Kidney (tissue), 14 donors: ENCODE data around the gene CHST1. TPM values are rescaled to one million over a fixed set of nuclear protein-coding genes. Genes with fewer than 3 reads are reported as not detected.

Experiments
- DNase-seq, 5 donors: peaks; one replicate each; pipeline ENCODE4 v3.0.0-alpha.2; 2013 to 2020
- FAIRE-seq: peaks from 2 replicates; lab custom pipeline; 2012; peaks lifted over from hg19 to GRCh38; lab: Jason Lieb, UNC
- H3K27ac ChIP-seq, 2 donors: one replicate each; pipeline ENCODE4 v1.7.0; 2013; ENCODE audit warnings: low read depth in 2 of 2, low read length in 2 of 2, inconsistent platforms in 1 of 2
- H3K27me3 ChIP-seq: one replicate; pipeline ENCODE4 v1.7.1; 2013; ENCODE audit warnings: low read length, inconsistent platforms; ENCODE audit not compliant: control insufficient read depth, insufficient read depth
- H3K36me3 ChIP-seq, 3 donors: one replicate each; pipeline versions ENCODE4 v1.7.0 to v1.7.1; 2013; ENCODE audit warnings: low read length in 3 of 3, control low read depth in 1 of 3, inconsistent platforms in 1 of 3; ENCODE audit not compliant: insufficient read depth in 3 of 3, control insufficient read depth in 2 of 3
- H3K4me1 ChIP-seq, 3 donors: one replicate each; pipeline versions ENCODE4 v1.7.0 to v1.7.1; 2013; ENCODE audit warnings: low read length in 3 of 3, inconsistent platforms in 1 of 3, low read depth in 1 of 3; ENCODE audit not compliant: control insufficient read depth in 2 of 3, insufficient read depth in 2 of 3
- H3K4me3 ChIP-seq, 3 donors: one replicate each; pipeline versions ENCODE4 v1.7.0 to v1.8.1; 2013; ENCODE audit warnings: low read length in 3 of 3, control low read depth in 1 of 3, inconsistent platforms in 1 of 3
- H3K9ac ChIP-seq, 3 donors: one replicate each; pipeline versions ENCODE4 v1.7.0 to v1.7.1; 2013; ENCODE audit warnings: low read length in 3 of 3, control low read depth in 1 of 3, inconsistent platforms in 1 of 3
- H3K9me3 ChIP-seq, 3 donors: one replicate each; pipeline versions ENCODE4 v1.7.0 to v1.7.1; 2013; ENCODE audit warnings: low read length in 3 of 3, control low read depth in 1 of 3, inconsistent platforms in 1 of 3; ENCODE audit not compliant: control insufficient read depth in 2 of 3, insufficient read depth in 1 of 3
- intact Hi-C: fragments of 100-400 bp; cut with DNase I; formaldehyde crosslinking; loops from one replicate; pipeline ENCODE4 v1.11.1; 2022
- polyA plus RNA-seq: library from polyadenylated mRNA; stranded (reverse); fragments of 350-450 nt; fragmentation: Illumina TruSeq; extraction: RNeasy Lipid Tissue Mini Kit (QIAGEN cat#74804); gene quantifications from one replicate; pipeline ENCODE4 v1.2.3, GENCODE V29; 2014; ENCODE audit warnings: low read depth, low replicate concordance; ENCODE audit not compliant: insufficient read depth
- total RNA-seq: library from RNA; stranded (reverse); fragmentation: NEBNext Ultra II Directional; extraction: Animal tissue kit (Norgen Biotek cat#: 25700); gene quantifications from one replicate; pipeline ENCODE4 v1.2.1, GENCODE V29; 2021
- TF ChIP-seq, protein P1 (sequence below): IDR thresholded peaks from 3 replicates; pipeline ENCODE4 v1.5.1; 2012; ENCODE audit warnings: mild to moderate bottlenecking, moderate library complexity, borderline replicate concordance; ENCODE audit not compliant: insufficient read depth; ENCODE audit errors: extremely low read depth
- donor health status: control.
- donor health status: control.
- donor health status: control.
- donor health status: control.
- donor health status: control.
- donor health status: DM: yes; HTN: yes; CAD: no.
- donor health status: Normal renal cell carcinoma (clear cell type).

The CHST1 gene
- total and polyA plus RNA-seq, 2 donors from 2014 or later: 2.8 to 2.9 TPM

DNA sequence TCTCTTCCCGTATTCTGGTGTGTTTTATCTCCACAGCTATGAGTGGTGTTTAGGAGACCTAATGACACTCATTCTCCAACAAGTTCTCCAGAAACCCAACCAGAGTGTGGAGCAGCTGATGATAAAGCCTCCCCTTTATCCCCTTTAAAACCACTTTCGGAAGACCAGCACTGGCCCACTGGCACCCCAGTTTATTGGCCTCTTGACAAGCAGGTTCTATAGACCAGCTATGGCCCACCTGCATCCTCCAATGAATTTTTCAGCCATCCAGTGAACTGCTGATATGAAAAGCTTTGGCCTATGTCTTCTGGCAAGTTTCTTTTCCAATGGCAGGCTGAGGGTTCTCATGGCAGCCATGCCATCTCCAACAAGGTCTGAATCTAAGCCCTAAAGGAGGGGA is 27.4 kb downstream of the CHST1 start:
- TF ChIP-seq, protein P1, sequence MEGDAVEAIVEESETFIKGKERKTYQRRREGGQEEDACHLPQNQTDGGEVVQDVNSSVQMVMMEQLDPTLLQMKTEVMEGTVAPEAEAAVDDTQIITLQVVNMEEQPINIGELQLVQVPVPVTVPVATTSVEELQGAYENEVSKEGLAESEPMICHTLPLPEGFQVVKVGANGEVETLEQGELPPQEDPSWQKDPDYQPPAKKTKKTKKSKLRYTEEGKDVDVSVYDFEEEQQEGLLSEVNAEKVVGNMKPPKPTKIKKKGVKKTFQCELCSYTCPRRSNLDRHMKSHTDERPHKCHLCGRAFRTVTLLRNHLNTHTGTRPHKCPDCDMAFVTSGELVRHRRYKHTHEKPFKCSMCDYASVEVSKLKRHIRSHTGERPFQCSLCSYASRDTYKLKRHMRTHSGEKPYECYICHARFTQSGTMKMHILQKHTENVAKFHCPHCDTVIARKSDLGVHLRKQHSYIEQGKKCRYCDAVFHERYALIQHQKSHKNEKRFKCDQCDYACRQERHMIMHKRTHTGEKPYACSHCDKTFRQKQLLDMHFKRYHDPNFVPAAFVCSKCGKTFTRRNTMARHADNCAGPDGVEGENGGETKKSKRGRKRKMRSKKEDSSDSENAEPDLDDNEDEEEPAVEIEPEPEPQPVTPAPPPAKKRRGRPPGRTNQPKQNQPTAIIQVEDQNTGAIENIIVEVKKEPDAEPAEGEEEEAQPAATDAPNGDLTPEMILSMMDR: no peak
- DNase-seq (no peak), FAIRE-seq (no peak)
- no peak overlapping the region for H3K27ac ChIP-seq
- H3K27me3 ChIP-seq: no peaks in the 10 kb centered on the region
- intact Hi-C loops: no loop called here
- no peak overlapping the region for H3K9ac ChIP-seq
- no peaks in the 10 kb centered on the region for H3K9me3 ChIP-seq
- H3K36me3 ChIP-seq: no peaks in the 10 kb centered on the region
- H3K4me3 ChIP-seq: no peak overlapping the region
- no peaks in the 10 kb centered on the region for H3K4me1 ChIP-seq

DNA sequence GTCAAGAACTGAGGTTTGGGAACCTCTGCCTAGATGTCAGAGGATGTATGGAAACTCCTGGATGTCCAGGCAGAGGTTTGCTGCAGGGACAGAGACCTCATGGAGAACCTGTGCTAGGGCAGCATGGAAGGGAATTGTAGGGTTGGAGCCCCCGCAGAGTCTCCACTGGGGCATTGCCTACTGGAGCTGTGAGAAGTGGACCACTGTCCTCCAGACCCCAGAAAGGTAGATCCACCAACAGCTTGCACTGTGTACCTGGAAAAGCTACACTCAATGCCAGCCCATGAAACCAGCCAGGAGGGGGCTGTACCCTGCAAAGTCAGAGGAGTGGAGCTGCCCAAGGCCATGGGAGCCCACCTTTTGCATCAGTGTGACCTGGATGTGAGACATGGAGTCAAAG is 29.5 kb downstream of the CHST1 start:
- DNase-seq (no peak), FAIRE-seq (no peak)
- H3K4me1 ChIP-seq: no peaks in the 10 kb centered on the region
- TF ChIP-seq, protein P1: no peak
- H3K9ac ChIP-seq: no peak overlapping the region
- H3K27ac ChIP-seq: no peak overlapping the region
- H3K36me3 ChIP-seq: no peaks in the 10 kb centered on the region
- intact Hi-C loops: no loop called here
- H3K4me3 ChIP-seq: no peak overlapping the region
- H3K27me3 ChIP-seq: no peaks in the 10 kb centered on the region
- no peaks in the 10 kb centered on the region for H3K9me3 ChIP-seq

- Histone ChIP-seq H3K27me3 (no peaks in the 10 kb centered on the region), H3K9me3 (peaks cover 0 to 7% (median 0%) of the 10 kb centered on the region in 3 donors), H3K36me3 (no peaks in the 10 kb centered on the region), H3K27ac (no peak overlapping the region), H3K4me3 (no peak overlapping the region), H3K9ac (no peak overlapping the region), H3K4me1 (no peaks in the 10 kb centered on the region)
- DNase-seq: no peak
- TF ChIP-seq, protein P1: no peak
- FAIRE-seq: no peak
- intact Hi-C loops: no loop called here
Measured at GRCh38 chr11:45625611-45626010, 39.8 kb downstream of the CHST1 start.

- no peak for DNase-seq
- intact Hi-C loops: no loop called here
- no peak overlapping the region for H3K27ac ChIP-seq
- H3K4me3 ChIP-seq: no peak overlapping the region
- no peaks in the 10 kb centered on the region for H3K4me1 ChIP-seq
- TF ChIP-seq, protein P1: no peak
- H3K36me3 ChIP-seq: no peaks in the 10 kb centered on the region
- H3K9me3 ChIP-seq: peaks cover 0 to 12% (median 4%) of the 10 kb centered on the region in 3 donors
- no peak overlapping the region for H3K9ac ChIP-seq
- no peaks in the 10 kb centered on the region for H3K27me3 ChIP-seq
- FAIRE-seq: no peak
Measured at GRCh38 chr11:45624095-45624494, 41.3 kb downstream of the CHST1 start.
